Astrocyte of the spinal cord (primary cell): ENCODE measurements around the gene TMEM14A.
A peak's percentile ranks its signal among the peaks of the same experiment; 100 is the strongest.

ENCODE experiments used
- DNase-seq: peaks from one replicate; pipeline ENCODE4 v3.0.0; 2011; ENCODE audit warnings: low read depth, low spot score
- H3K4me3 ChIP-seq: 2 replicates; pipeline ENCODE4 v1.5.1; 2011; ENCODE audit warnings: low read depth, mild to moderate bottlenecking, low read length, moderate library complexity
- CTCF ChIP-seq: IDR thresholded peaks from 2 replicates; pipeline ENCODE4 v1.5.1; 2012; ENCODE audit warnings: low read depth, mild to moderate bottlenecking, low read length, inconsistent platforms
- in situ Hi-C: cut with HindIII; loops from 2 replicates; pipeline ENCODE4 v1.10.0; 2017; ENCODE audit warnings: low sequenced_read_pairs

The TMEM14A gene

GRCh38 chr6:52663120-52663935 lies 7.6 kb upstream of the TMEM14A start:
- peak overlapping the region; percentile 74 for H3K4me3 ChIP-seq
- DNase-seq: peak; percentile 84
- peak; percentile 72 for TF ChIP-seq CTCF
- in situ Hi-C loops: loop anchor here (25.0 kb wide), 1 partner anchor 376 kb away; the partner anchor contains the start of gene MCM3

GRCh38 chr6:52663936-52664185 lies 7.1 kb upstream of the TMEM14A start:
- in situ Hi-C loops: loop anchor here (25.0 kb wide), 1 partner anchor 377 kb away; the partner anchor contains the start of gene MCM3
- no peak for DNase-seq
- TF ChIP-seq CTCF: no peak
- H3K4me3 ChIP-seq: peak overlapping the region; percentile 74

- in situ Hi-C loops: loop anchor here (25.0 kb wide), 1 partner anchor 377 kb away; the partner anchor contains the start of gene MCM3
- no peak for TF ChIP-seq CTCF
- peak overlapping the region; percentile 74 for H3K4me3 ChIP-seq
- peak; percentile 97 for DNase-seq
Observed at GRCh38 chr6:52664186-52664990, 6.5 kb upstream of the TMEM14A start.

GRCh38 chr6:52664991-52665686 lies 5.8 kb upstream of the TMEM14A start:
- TF ChIP-seq CTCF: no peak
- in situ Hi-C loops: loop anchor here (25.0 kb wide), 1 partner anchor 378 kb away; the partner anchor contains the start of gene MCM3
- no peak for DNase-seq
- H3K4me3 ChIP-seq: peak overlapping the region; percentile 74

- TF ChIP-seq CTCF: no peak
- in situ Hi-C loops: loop anchor here (25.0 kb wide), 1 partner anchor 379 kb away; the partner anchor contains the start of gene MCM3
- no peak for DNase-seq
- no peak overlapping the region for H3K4me3 ChIP-seq
Observed at GRCh38 chr6:52666071-52666470, 4.8 kb upstream of the TMEM14A start.

- no peak for DNase-seq
- no peak for TF ChIP-seq CTCF
- no peak overlapping the region for H3K4me3 ChIP-seq
- in situ Hi-C loops: loop anchor here (25.0 kb wide), 1 partner anchor 379 kb away; the partner anchor contains the start of gene MCM3
Observed at GRCh38 chr6:52666523-52666922, 4.4 kb upstream of the TMEM14A start.
